Measurements from ENCODE around the gene TSSC4. TPM values are rescaled to one million over a fixed set of nuclear protein-coding genes. Genes with fewer than 3 reads are reported as not detected.

The TSSC4 gene
- total RNA-seq, 1 donor, result 29.7 TPM

DNA sequence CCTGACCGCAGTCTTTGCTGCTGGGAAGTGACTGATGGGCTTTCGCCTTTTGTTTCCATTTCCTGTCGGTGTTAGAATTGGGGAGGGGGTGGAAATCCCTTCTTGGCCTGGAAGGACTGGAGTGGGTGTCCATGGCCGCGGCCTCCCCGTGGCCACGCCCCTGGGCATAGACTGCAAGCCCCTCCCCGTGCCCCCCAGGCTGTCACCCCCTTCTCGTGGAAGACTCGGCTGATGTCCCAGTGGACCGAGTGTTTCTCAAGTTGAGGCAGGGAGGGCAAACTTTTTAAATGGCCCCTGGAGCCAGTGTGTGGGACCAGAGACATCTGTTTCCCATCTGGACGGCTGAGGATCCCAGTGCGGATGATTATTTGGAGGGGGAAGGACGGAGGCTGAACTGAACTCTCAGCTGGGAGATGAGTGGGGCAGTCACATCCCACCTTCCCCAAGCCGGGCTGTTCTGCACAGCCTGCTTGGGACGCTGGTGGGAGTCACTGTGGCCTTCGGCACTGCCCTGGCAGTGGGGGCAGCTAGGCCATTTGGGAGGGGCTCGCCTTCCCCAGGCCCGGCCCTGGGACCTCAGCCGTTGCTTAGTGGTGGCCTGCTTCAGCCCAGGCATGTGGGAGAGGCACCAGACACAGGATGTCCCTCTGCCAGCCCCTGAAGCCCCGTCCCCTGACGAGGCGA lies 21.9 kb upstream of the TSSC4 start:
- H3K4me3 ChIP-seq (ENCODE audit: low read length), result peak overlapping the region; percentile 52
- peaks cover 58% of the 10 kb centered on the region for H3K4me1 ChIP-seq (ENCODE audit: insufficient read depth, low read length)
- H3K27me3 ChIP-seq (ENCODE audit: insufficient read depth, low read length), result no peaks in the 10 kb centered on the region
- no peaks in the 10 kb centered on the region for H3K9me3 ChIP-seq (ENCODE audit: low read depth, low read length)

- H3K27me3 ChIP-seq (ENCODE audit: insufficient read depth, low read length), result no peaks in the 10 kb centered on the region
- no peaks in the 10 kb centered on the region for H3K9me3 ChIP-seq (ENCODE audit: low read depth, low read length)
- peaks cover 63% of the 10 kb centered on the region for H3K4me1 ChIP-seq (ENCODE audit: insufficient read depth, low read length)
- H3K4me3 ChIP-seq (ENCODE audit: low read length), result no peak overlapping the region
Measured at GRCh38 chr11:2379466-2380174, 20.9 kb upstream of the TSSC4 start.

GRCh38 chr11:2380396-2380795 lies 20.2 kb upstream of the TSSC4 start:
- H3K27me3 ChIP-seq (ENCODE audit: insufficient read depth, low read length), result no peaks in the 10 kb centered on the region
- H3K4me3 ChIP-seq (ENCODE audit: low read length), result no peak overlapping the region
- peaks cover 71% of the 10 kb centered on the region for H3K4me1 ChIP-seq (ENCODE audit: insufficient read depth, low read length)
- no peaks in the 10 kb centered on the region for H3K9me3 ChIP-seq (ENCODE audit: low read depth, low read length)

DNA sequence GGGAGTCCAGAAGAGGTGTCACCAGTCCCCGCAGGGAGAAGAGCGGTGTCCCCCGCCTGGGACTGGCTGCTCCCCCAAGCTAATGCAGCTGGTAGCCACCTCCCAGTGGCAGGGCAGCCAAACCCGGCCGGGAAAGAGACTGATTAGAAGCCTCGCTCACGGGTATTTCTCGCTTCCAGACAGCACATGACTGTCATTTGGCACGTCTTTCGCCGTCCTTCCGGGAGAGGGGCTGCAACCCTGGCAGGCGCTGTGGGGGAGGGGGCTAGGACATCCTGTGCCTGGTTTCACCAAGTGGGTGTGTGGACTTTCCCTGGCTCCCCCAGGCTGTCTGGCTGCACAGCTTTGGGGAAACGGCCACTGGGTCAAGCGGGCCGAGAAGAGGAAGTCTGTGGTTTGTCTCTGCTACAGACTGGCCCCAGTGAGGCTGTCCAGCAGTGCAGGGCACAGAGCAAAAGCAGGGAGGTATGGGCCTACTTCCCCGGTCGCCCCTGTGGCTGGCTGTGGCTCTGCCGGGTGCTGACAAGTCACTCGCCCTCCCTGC lies 19.7 kb upstream of the TSSC4 start:
- no peaks in the 10 kb centered on the region for H3K27me3 ChIP-seq (ENCODE audit: insufficient read depth, low read length)
- no peaks in the 10 kb centered on the region for H3K9me3 ChIP-seq (ENCODE audit: low read depth, low read length)
- no peak overlapping the region for H3K4me3 ChIP-seq (ENCODE audit: low read length)
- H3K4me1 ChIP-seq (ENCODE audit: insufficient read depth, low read length), result peaks cover 75% of the 10 kb centered on the region

DNA sequence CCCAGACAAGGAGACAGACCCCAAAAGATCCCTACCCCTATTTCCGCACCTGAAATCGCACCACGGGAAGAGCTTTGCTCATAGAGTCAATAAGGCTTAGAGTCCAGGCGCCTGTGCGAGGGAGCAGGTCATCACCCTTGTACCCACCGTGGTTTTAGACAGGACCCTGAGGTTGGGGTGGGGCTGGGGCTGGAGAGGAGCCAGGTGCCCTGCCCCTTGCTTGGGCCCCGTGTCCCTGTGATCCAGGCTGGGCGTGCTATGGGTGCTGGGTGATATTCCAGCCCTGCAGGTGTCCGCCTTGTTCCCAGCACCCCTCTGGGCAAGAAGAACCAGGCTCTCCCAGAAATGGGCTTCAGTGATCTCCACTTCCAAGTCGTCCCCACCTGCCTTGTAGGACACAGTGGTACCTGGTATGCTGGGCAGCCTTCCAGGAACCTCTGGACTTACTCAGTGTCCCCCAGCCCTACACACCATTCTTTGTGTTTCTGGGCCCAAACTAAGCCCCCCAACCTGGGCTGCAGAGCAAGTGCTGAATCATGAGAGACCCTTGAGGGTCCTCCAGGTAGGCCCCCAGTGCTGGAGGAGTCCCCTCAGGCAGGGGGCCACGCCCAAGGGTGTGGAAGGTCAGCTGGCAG lies 18.9 kb upstream of the TSSC4 start:
- Histone ChIP-seq H3K4me1 (ENCODE audit: insufficient read depth, low read length) (peaks cover 82% of the 10 kb centered on the region), H3K9me3 (ENCODE audit: low read depth, low read length) (no peaks in the 10 kb centered on the region), H3K4me3 (ENCODE audit: low read length) (no peak overlapping the region), H3K27me3 (ENCODE audit: insufficient read depth, low read length) (no peaks in the 10 kb centered on the region)

DNA sequence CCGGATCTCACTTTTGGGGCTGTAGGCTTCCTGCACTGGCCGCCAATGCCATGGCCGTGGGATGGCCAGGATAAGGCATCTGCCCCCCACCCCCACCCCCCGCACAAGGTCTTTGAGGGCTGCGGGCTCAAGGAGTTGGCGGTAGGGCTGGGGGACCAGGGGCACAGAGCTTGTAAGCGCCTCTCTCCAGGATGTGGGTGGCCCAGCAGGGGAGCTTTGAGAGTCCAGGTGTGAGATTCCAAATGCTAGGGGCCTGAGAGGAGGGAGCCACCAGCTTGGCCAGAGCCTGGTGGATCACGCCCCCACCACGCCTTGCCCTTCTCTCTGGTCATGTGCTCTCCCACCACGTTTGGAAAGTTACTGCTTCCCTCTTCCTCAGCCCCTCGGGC lies 18.4 kb upstream of the TSSC4 start:
- H3K9me3 ChIP-seq (ENCODE audit: low read depth, low read length), result no peaks in the 10 kb centered on the region
- no peak overlapping the region for H3K4me3 ChIP-seq (ENCODE audit: low read length)
- H3K27me3 ChIP-seq (ENCODE audit: insufficient read depth, low read length), result no peaks in the 10 kb centered on the region
- H3K4me1 ChIP-seq (ENCODE audit: insufficient read depth, low read length), result peaks cover 84% of the 10 kb centered on the region

GRCh38 chr11:2382936-2383851 lies 17.4 kb upstream of the TSSC4 start:
- Histone ChIP-seq H3K9me3 (ENCODE audit: low read depth, low read length) (no peaks in the 10 kb centered on the region), H3K27me3 (ENCODE audit: insufficient read depth, low read length) (no peaks in the 10 kb centered on the region), H3K4me1 (ENCODE audit: insufficient read depth, low read length) (peaks cover 92% of the 10 kb centered on the region), H3K4me3 (ENCODE audit: low read length) (no peak overlapping the region)

GRCh38 chr11:2383852-2384804 lies 16.4 kb upstream of the TSSC4 start:
- H3K4me1 ChIP-seq (ENCODE audit: insufficient read depth, low read length), result peaks cover 94% of the 10 kb centered on the region
- H3K9me3 ChIP-seq (ENCODE audit: low read depth, low read length), result no peaks in the 10 kb centered on the region
- no peaks in the 10 kb centered on the region for H3K27me3 ChIP-seq (ENCODE audit: insufficient read depth, low read length)
- H3K4me3 ChIP-seq (ENCODE audit: low read length), result no peak overlapping the region

DNA sequence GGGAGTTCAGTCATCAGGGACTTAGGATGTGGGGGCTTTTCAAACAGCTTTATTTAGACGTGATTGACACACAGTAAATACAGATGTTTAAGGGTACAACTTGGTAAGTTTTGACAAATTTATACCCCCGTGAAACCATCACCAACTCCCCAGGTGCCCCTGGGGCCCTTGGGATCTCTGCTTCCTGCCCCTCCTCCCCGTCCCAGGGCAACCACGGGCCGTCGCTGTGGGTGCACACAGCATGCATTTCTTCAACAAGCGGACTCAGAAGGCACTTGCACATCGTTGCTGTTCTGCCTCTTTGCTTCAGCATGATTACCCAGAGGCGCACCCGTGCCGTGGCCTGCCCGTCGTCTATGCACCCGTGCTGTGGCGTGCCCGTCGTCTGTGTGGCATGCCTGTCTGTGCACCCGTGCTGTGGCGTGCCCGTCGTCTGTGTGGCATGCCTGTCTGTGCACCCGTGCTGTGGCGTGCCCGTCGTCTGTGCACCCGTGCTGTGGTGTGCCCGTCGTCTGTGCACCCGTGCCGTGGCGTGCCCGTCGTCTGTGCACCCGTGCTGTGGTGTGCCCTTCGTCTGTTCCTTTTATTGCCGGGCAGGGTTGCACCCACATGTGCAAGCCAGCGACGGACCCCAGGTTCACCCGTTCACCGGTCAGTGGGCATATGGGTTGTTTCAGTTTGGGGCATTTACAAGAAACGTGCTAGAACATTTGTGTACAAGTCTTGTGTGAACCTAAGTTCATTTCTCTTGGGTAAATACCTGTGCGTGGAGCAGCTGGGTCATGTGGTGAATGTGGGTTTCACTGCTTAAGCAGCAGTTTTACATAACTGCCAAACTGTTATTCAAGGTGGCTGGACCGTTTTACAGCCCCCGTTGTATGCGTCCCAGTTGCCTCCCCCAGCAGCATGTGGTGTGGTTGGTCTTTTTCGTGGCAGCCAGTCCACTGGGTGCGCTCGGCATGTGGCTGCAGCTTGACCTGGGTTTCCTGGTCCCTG lies 15.1 kb upstream of the TSSC4 start:
- H3K9me3 ChIP-seq (ENCODE audit: low read depth, low read length), result no peaks in the 10 kb centered on the region
- H3K4me1 ChIP-seq (ENCODE audit: insufficient read depth, low read length), result peaks cover 95% of the 10 kb centered on the region
- no peak overlapping the region for H3K4me3 ChIP-seq (ENCODE audit: low read length)
- H3K27me3 ChIP-seq (ENCODE audit: insufficient read depth, low read length), result no peaks in the 10 kb centered on the region

- H3K4me3 ChIP-seq (ENCODE audit: low read length), result no peak overlapping the region
- no peaks in the 10 kb centered on the region for H3K27me3 ChIP-seq (ENCODE audit: insufficient read depth, low read length)
- no peaks in the 10 kb centered on the region for H3K9me3 ChIP-seq (ENCODE audit: low read depth, low read length)
- H3K4me1 ChIP-seq (ENCODE audit: insufficient read depth, low read length), result peaks cover 85% of the 10 kb centered on the region
Measured at GRCh38 chr11:2386591-2386990, 14.0 kb upstream of the TSSC4 start.

- Histone ChIP-seq H3K4me1 (ENCODE audit: insufficient read depth, low read length) (peaks cover 76% of the 10 kb centered on the region), H3K9me3 (ENCODE audit: low read depth, low read length) (no peaks in the 10 kb centered on the region), H3K27me3 (ENCODE audit: insufficient read depth, low read length) (no peaks in the 10 kb centered on the region), H3K4me3 (ENCODE audit: low read length) (no peak overlapping the region)
Measured at GRCh38 chr11:2387266-2387987, 13.1 kb upstream of the TSSC4 start.

Measured in mononuclear cell (primary cell).